Motor neuron (in vitro differentiated cells): ENCODE data around the gene SLC22A25. TPM values are rescaled to one million over a fixed set of nuclear protein-coding genes. Genes with fewer than 3 reads are reported as not detected.
"Not testable (repeated sequence)": the region's sequence is repeated elsewhere in the genome, so short reads cannot be mapped to it uniquely, and the experiment has no call there.

Experiments used
- ATAC-seq, 8 experiments: fragments of 200-7000 bp; cut with Tn5 transposase; replicated peaks in 6 of 8; 2 replicates each; pipeline ENCODE4 v1.8.0; 2021; ENCODE audit warnings: mild to moderate bottlenecking in 8 of 8, moderate library complexity in 8 of 8
- H3K27ac ChIP-seq, 2 donors: fragments of 250-450 bp; sonication (Bioruptor Pico); 2 replicates each; pipeline ENCODE4 v1.9.0; 2021; ENCODE audit warnings: antibody characterized with exemption in 2 of 2, mild to moderate bottlenecking in 2 of 2, moderate library complexity in 1 of 2
- H3K4me1 ChIP-seq, 2 donors: fragments of 250-450 bp; sonication (Bioruptor Pico); replicated peaks in 1 of 2; 2 replicates each; pipeline ENCODE4 v1.6.1; 2021; ENCODE audit warnings: antibody characterized with exemption in 2 of 2, mild to moderate bottlenecking in 2 of 2, moderate library complexity in 1 of 2
- H3K4me3 ChIP-seq, 5 donors: fragments of 250-450 bp; sonication (Bioruptor Pico); 2 replicates each; pipeline ENCODE4 v1.9.0; 2021; ENCODE audit warnings: antibody characterized with exemption in 5 of 5, mild to moderate bottlenecking in 5 of 5, moderate library complexity in 4 of 5
- WGBS, 10 experiments: fragments of 450-650 bp; shearing (Covaris generic); methylation state at CpG; one replicate each; pipeline ENCODE4 v1.0.0; 2022; 5-methylcytosine and 5-hydroxymethylcytosine counted together
- in situ Hi-C, 9 experiments: fragments of 400-800 bp; cut with MboI; loops; one replicate each; pipeline ENCODE4 v1.15.0; 2021; ENCODE audit warnings: low sequenced_read_pairs in 9 of 9, low pct_unique_long_range_greater_than_20kb in 2 of 9; ENCODE audit not compliant: unreplicated experiment in 9 of 9
- total RNA-seq, 8 experiments: library from RNA; unstranded; fragments of 300-600 nt; gene quantifications; 2 replicates each; pipeline versions ENCODE4 v1.2.3 to v1.2.4, GENCODE V29; 2022

Gene SLC22A25
- total RNA-seq, 8 experiments from 2014 or later: 0.05 to 0.13 (median 0.10) TPM; not detected in 5

DNA sequence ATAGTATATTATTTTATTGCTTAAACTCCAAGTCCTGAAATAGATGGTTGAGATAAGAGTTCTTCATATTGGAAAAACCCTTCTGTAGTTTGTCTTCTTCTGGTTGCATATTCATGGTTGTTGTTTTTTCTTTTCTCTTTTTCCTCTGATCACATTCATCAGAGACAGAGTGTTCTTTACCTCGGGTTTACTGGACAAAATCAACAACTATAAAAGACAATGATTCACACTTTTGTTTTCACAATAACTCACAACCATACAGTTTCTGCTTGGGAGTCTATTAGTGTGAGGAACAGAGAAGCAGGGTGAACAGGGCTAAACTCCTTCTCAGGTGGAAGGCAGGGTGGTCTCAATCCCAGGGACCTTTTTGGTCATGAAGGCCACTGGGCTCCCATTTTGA lies 2.6 kb upstream of the SLC22A25 start:
- no peaks in the 10 kb centered on the region for H3K4me1 ChIP-seq
- H3K4me3 ChIP-seq: no peak overlapping the region
- in situ Hi-C loops: no loop called here
- no peak overlapping the region for H3K27ac ChIP-seq
- no peak for ATAC-seq
- 0 to 71% (median 40%) methylated on average over 1 of the region's 1 CpG; no CpG with 5 or more reads in 1 of the 10 experiments for WGBS, 10 experiments

DNA sequence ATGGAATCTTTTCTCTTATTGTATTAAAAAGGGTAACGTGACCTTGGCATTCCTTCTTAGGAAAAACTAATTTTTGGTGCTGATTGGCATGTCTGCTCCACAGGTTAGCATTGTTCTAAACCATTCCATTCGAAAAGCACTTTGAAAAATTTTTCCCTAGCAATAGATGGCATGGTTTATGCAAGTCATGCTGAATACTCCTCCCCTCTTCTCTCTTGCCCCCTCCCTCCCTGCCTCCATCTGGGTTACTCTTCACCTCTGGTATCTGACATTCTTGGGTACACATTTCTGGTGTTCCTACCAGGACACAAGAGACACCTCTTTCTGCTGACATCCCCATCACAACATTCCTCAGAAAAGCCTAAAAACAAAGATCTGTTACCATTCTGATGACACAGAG lies 1.5 kb upstream of the SLC22A25 start:
- in situ Hi-C loops: no loop called here
- Histone ChIP-seq H3K4me3 (no peak overlapping the region), H3K4me1 (no peaks in the 10 kb centered on the region), H3K27ac (no peak overlapping the region)
- WGBS, 10 experiments: 0 to 75% (median 47%) methylated on average over 1 to 2 of the region's 2 CpGs; no CpG with 5 or more reads in 4 of the 10 experiments
- ATAC-seq: no peak

DNA sequence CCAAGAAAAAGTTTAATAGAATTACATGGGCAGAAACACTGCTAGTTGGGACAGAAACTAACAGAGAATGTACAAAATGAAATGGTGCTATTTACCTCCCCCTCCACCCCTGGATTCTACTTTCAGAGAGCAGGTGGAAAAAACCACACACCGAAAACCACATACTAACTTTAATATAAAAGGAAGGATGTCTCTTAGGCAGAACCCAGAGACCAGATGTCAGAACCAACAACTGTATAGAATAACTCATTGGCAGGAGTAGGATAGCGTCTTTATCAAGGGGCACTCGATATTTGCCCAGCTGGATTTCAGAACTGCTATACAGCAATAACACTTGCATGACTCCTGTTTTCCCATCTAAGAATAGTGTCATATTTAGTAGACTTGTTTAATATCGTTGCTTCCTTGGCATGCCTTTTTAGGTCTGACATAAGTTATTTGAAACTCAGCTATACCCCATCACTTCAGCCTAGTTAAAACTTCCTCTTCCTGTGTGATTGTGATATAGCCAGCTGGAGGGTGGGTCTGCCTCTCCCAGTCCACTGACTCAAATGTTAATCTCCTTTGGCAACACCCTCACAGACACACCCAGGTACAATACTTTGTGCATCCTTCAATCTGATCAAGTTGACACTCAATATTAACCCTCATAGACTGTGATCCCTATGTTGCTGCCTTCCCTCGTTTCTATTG lies 1.2 kb downstream of the SLC22A25 start:
- peak in 1 of 8 experiments; percentile 75 for ATAC-seq
- Histone ChIP-seq H3K4me3 (no peak overlapping the region), H3K4me1 (no peaks in the 10 kb centered on the region), H3K27ac (no peak overlapping the region)
- 0 to 82% (median 62%) methylated on average over 1 to 5 of the region's 5 CpGs; no CpG with 5 or more reads in 1 of the 10 experiments for WGBS, 10 experiments
- in situ Hi-C loops: no loop called here

DNA sequence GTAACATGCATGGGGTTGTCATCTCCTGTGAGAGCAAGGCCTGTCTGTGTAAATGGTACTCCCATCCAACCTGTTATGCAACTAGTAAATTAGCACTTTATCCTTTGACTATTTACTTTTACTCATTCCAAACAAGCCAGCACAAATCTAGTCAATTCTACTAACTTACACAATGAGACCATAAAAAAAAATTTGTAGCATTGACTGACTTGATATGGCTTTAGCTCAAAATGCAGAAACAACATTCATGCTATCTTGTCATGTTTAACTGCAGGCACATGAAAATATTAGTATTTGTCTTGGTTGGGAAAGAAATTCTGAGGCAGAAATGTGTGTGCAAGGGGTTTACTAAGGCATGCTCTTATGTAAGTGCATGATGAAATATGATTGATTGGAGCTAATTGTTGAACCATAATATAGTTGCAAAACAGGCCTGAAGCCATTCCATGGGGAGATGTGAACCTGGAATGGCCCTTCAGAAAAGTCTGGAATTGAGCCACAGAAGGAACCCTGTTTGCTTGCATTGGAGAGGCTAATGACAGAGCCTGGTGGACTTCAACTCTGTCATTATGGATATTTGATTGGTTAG lies 2.5 kb downstream of the SLC22A25 start:
- in situ Hi-C loops: no loop called here
- Histone ChIP-seq H3K4me3 (no peak overlapping the region), H3K4me1 (no peaks in the 10 kb centered on the region), H3K27ac (no peak overlapping the region)
- no peak for ATAC-seq

DNA sequence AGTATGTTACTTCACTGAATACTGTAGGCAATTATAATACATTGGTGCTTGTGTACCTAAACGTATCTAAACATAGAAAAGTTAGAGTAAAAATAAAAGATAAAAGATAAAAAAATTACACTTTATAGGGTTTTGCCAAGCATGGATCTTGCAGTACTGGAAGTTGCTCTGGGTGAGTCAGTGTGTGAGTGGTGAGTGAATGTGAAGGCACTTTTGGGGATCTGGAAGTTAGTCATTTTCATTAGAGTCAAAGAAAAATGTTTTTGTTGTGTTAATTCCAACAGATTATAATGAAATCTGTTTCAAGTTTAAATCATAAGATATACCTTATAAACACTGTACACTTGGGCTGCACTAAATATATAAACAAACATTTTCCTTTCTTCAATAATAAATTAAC lies 3.3 kb downstream of the SLC22A25 start:
- 10 to 44% (median 17%) methylated on average over 1 of the region's 1 CpG; no CpG with 5 or more reads in 1 of the 10 experiments for WGBS, 10 experiments

DNA sequence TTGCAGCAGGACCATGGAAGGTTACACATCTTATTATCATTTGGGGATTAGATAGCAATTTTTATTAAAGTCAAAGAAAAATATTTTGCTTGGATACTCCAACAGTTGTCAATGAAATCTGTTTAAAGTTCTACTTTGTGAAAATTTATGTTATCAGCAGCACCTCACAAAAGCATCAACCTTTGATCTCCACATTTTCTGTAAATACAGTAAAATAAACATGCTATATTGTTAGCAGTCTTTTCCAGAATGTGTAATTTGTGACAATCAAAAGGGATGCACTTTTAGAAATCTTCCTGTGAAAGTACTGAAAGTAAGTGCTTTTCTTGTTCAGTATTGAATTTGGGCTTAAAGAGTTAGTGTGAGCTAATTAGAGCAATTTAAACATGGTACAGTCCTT lies 4.1 kb downstream of the SLC22A25 start:
- H3K4me1 ChIP-seq: no peaks in the 10 kb centered on the region
- no peak overlapping the region for H3K27ac ChIP-seq
- no peak for ATAC-seq
- no peak overlapping the region for H3K4me3 ChIP-seq
- in situ Hi-C loops: no loop called here

More for the DNA sequence above, 3.3 kb downstream of the SLC22A25 start:
- no peak overlapping the region for H3K4me3 ChIP-seq
- ATAC-seq: no peak
- no peaks in the 10 kb centered on the region for H3K4me1 ChIP-seq
- no peak overlapping the region for H3K27ac ChIP-seq
- in situ Hi-C loops: no loop called here

DNA sequence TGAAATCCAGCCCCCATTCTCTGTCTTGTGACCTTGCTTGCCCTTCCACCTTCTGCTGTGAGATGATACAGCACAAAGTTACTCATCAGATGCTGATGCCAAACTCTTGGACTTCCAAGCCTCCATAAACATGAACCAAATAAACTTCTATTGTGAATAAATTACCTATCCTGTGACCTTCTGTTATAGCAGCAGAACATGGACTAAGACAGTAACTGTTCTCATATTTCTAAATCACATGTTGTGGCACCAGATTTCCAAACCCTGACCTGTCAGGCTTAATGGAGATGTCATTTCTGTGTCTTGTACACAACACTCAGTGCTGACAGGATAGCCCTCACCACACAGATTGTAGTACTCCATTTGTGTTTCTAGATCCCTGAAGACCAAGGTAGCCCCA lies 6.0 kb downstream of the SLC22A25 start:
- no peak for ATAC-seq
- in situ Hi-C loops: no loop called here
- H3K4me3 ChIP-seq: no peak overlapping the region
- no peak overlapping the region for H3K27ac ChIP-seq
- no peaks in the 10 kb centered on the region for H3K4me1 ChIP-seq

DNA sequence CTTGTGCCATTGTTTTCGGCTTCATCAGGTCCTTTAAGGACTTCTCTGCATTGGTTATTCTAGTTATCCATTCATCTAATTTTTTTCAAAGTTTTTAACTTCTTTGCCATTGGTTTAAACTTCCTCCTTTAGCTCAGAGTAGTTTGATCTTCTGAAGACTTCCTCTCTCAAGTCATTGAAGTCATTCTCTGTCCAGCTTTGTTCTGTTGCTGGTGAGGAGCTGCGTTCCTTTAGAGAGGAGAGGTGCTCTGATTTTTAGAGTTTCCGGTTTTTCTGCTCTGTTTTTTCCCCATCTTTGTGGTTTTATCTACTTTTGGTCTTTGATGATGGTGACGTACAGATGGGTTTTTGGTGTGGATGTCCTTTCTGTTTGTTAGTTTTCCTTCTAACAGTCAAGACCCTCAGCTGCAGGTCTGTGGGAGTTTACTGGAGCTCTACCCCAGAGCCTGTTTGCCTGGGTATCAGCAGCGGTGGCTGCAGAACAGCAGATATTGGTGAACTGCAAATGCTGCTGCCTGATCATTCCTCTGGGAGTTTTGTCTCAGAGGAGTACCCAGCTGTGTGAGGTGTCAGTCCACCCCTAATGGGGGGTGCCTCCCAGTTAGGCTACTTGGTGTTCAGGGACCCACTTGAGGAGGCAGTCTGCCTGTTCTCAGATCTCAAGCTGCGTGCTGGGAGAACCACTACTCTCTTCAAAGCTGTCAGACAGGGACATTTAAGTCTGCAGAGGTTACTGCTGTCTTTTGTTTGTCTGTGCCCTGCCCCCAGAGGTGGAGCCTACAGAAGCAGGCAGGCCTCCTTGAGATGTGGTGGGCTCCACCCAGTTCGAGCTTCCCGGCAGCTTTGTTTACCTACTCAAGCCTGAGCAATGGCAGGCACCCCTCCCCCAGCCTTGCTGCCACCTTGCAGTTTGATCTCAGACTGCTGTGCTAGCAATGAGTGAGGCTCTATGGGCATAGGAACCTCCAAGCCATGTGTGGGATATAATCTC lies 7.6 kb downstream of the SLC22A25 start:
- WGBS, 10 experiments: 4 to 77% (median 51%) methylated on average over 1 to 4 of the region's 8 CpGs; no CpG with 5 or more reads in 1 of the 10 experiments
- ATAC-seq, H3K4me3 ChIP-seq, in situ Hi-C loops, H3K4me1 ChIP-seq, H3K27ac ChIP-seq: not testable (repeated sequence)

DNA sequence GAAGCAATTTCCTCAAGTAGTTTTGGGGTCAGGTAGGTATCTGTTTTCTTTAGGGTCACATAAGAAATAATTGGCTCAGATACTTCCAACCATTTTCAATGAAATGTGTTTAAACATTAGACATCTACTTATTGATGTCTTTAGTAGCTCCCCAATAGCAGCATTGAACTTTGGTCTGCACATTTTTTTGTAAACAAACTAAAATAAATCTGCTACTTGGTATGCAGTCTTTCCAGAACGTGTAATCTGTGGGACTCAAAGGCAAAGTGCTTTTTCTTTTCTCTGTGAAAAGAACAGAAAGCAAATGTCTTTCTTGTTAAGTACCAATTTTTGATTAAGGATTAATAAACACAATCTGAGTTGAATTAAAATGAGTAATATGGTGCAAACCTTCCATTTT lies 13.6 kb downstream of the SLC22A25 start:
- 0 to 43% (median 14%) methylated on average over 1 of the region's 1 CpG; no CpG with 5 or more reads in 1 of the 10 experiments for WGBS, 10 experiments
- Histone ChIP-seq H3K4me1 (no peaks in the 10 kb centered on the region), H3K27ac (no peak overlapping the region), H3K4me3 (no peak overlapping the region)
- no peak for ATAC-seq
- in situ Hi-C loops: no loop called here

DNA sequence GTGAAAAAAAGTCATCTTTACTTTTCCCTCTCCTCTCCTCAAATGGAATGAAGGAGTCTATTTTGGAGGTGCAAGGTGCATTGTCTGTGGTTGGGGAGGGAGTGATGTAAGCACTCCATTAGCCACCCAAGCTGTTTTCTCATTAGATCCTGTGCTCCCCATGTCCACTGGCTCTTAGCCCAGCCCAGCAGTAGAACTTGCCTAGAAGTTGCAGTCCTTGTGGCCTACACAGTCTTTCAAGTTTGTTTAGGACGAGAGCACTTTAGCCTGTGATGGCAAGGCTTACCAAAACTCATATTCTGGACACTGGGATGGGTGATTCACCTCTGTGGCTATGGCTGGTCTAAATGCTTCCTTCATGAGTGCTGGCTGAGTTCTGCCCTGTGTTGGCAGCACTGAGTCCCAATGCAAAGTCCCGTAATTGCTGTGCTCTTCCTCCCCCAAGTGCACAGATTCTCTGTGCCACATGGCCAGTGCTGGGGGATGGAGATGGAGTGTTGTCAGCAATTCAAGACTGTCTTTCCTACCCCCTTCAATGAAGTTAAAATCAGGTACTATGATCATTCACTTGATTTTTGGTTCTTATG lies 15.8 kb downstream of the SLC22A25 start:
- Histone ChIP-seq H3K4me3 (no peak overlapping the region), H3K27ac (no peak overlapping the region), H3K4me1 (no peaks in the 10 kb centered on the region)
- no peak for ATAC-seq
- 40 to 100% (median 72%) methylated on average over 1 to 2 of the region's 2 CpGs; no CpG with 5 or more reads in 7 of the 10 experiments for WGBS, 10 experiments
- in situ Hi-C loops: no loop called here

DNA sequence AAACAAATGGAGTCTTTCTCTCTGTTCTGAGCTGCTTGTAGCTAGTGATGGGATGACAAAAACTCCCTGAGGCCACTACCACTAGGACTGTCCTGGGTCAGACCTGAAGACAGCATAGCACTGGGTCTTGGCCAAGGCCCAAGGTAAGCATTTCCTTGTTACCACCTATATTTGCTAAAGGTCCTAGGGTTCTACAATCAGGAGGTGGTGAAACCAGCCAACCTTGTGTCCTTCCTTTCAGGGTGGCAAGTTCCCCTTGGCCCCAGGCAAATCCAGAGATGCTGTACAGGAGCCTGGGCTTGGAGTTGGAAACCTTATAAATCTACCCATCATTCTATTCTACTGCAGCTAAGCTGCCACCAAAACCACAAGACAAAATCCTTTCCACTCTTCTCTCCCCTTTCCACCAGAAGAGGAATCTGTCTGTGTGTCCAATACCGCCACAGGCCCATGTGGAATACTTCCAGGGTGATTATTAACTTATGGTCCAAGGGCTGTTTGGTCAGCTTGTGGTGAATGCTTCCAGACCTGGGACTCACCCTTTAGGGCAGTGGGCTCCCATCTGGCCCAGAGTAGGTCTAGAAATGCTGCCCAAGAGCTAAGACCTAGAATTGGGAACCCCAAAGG lies 16.8 kb downstream of the SLC22A25 start:
- no peak overlapping the region for H3K27ac ChIP-seq
- WGBS, 10 experiments: 60 to 100% (median 66%) methylated on average over 1 of the region's 1 CpG; no CpG with 5 or more reads in 6 of the 10 experiments
- H3K4me1 ChIP-seq: no peaks in the 10 kb centered on the region
- no peak overlapping the region for H3K4me3 ChIP-seq
- ATAC-seq: no peak
- in situ Hi-C loops: no loop called here

DNA sequence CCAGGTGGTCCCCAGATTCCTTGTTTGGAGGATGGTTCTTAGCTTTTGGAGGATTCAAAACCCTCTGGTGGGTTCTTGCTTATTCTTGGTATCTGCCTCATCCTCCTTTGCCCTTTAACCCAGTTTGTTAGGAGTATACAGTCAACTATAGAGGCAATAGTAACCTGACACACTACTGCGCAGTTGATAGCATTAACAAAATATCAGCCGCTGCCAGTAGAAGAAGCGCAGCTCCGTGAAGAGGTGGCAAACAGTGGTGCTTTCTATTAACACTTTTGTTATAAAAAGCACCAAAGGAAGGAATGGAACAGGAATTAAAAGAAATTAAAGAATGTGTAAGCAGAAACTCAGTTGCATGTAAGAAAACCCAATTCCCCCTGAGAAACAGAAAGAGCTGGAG lies 29.3 kb downstream of the SLC22A25 start:
- ATAC-seq: no peak
- Histone ChIP-seq H3K4me3 (no peak overlapping the region), H3K27ac (no peak overlapping the region), H3K4me1 (no peaks in the 10 kb centered on the region)
- WGBS, 10 experiments: 14 to 100% (median 81%) methylated on average over 1 to 4 of the region's 4 CpGs
- in situ Hi-C loops: loop anchor here in 5 of 9 experiments (25.0 kb wide), 2 partner anchors 177 to 302 kb away; partner anchors contain the start of gene CHRM1 (in 3 of the 5)
